Erythroblast (primary cell): ENCODE results near the gene RFNG.

Source experiments
- GATA1 ChIP-seq: IDR thresholded peaks from 2 replicates; pipeline ENCODE4 v1.6.1; 2011; ENCODE audit warnings: low read depth, mild to moderate bottlenecking, control low read depth, low read length, moderate library complexity
- POLR2A ChIP-seq: IDR thresholded peaks from 2 replicates; pipeline ENCODE4 v1.6.1; 2011; ENCODE audit warnings: mild to moderate bottlenecking, low read length

DNA sequence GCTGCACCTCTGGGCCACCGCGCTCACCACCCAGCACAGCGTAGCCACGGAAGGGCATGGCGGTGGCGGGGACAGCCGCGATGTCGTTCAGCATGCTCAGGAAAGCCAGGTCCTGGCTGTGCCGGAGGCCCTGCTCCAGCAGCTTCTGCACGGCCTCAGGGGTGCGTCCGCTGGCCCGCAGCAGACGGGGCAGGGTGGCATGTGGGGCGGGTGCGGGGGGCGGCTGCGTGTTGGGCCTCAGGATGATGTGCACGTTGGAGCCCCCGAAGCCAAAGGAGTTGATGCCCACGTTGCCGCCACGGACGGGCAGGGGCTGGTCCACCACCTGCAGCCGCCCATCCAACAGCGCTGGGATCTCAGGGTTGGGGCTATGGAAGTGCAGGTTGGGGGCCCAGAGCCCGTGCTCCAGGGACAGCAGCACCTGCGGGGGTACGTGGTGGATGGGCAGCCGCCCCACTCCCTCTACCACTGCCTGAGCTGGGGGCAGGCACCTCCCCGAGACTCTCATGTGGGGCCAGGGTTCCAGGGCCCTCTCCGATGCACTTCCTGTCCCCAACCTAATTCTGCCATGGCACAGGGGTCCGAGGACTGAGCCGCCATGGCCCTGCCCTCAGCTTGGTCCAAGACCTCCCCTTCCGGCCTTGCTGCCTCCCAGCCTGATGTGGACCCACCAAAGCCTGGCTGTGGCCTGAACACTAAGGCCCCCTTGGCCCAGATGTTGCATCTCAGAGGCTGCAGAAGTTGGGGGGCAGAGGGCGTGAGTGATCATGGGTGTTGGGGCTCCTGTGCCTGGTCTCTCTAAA, 39.9 kb upstream of the RFNG start:
- TF ChIP-seq POLR2A (no peak), GATA1 (no peak)
